GM12878 (cell line): ENCODE results near the gene CNDP1. TPM values are rescaled to one million over a fixed set of nuclear protein-coding genes. Genes with fewer than 3 reads are reported as not detected.
A peak's percentile ranks its signal among the peaks of the same experiment; 100 is the strongest.

Source experiments
- ATAC-seq: fragments of 200-7000 bp; cut with Tn5 transposase; 3 replicates; pipeline ENCODE4 v1.9.1; 2020; ENCODE audit warnings: mild to moderate bottlenecking, moderate library complexity
- BruUV-seq: library from RNA; stranded (reverse); fragments of 400-500 nt; replicated peaks from 2 replicates; lab custom pipeline; 2021; lab: Mats Ljungman, UMichigan
- CTCF ChIA-PET: fragments of 300-600 bp; sonication (Branson Sonifier 250); formaldehyde crosslinking; extraction: SDS; loops from one replicate; lab custom pipeline; 2021; ENCODE audit warnings: inconsistent platforms; lab: Yijun Ruan, JAX
- POLR2A ChIA-PET: fragments of 350-600 bp; formaldehyde crosslinking; extraction: SDS; loops from one replicate; lab custom pipeline; 2021; ENCODE audit warnings: inconsistent platforms; lab: Charles Lee
- RAD21 ChIA-PET: fragments of 300-600 bp; sonication (Branson Sonifier 250); formaldehyde crosslinking; loops from one replicate; lab custom pipeline; 2023; ENCODE audit warnings: antibody characterized with exemption; ENCODE audit not compliant: unreplicated experiment; lab: Charles Lee
- SMC1A ChIA-PET: fragments of 300-600 bp; sonication (Branson Sonifier 250); formaldehyde crosslinking; loops from one replicate; lab custom pipeline; 2023; ENCODE audit not compliant: unreplicated experiment, uncharacterized antibody; lab: Charles Lee
- DNase-seq: peaks from one replicate; pipeline ENCODE4 v3.0.0-alpha.2; 2011; ENCODE audit warnings: low read depth, low spot score
- FAIRE-seq: peaks from 3 replicates; lab custom pipeline; 2011; peaks lifted over from hg19 to GRCh38; lab: Jason Lieb, UNC
- H2AFZ ChIP-seq: 2 replicates; pipeline ENCODE4 v1.6.0; 2011; ENCODE audit warnings: low read depth, low read length, control low read depth; ENCODE audit not compliant: control insufficient read depth
- H3K27ac ChIP-seq: 2 replicates; pipeline ENCODE4 v1.5.1; 2011; ENCODE audit warnings: control low read depth; ENCODE audit not compliant: control insufficient read depth, insufficient read depth
- H3K27me3 ChIP-seq, 2 experiments: replicated peaks in 1 of 2; 2 replicates each; pipeline versions ENCODE4 v1.6.0 to v1.6.1; 2011; ENCODE audit warnings: low read length in 1 of 2; ENCODE audit not compliant: control insufficient read depth in 2 of 2, insufficient read depth in 2 of 2
- H3K36me3 ChIP-seq, 2 experiments: 2 replicates each; pipeline ENCODE4 v1.5.1; 2011; ENCODE audit warnings: low read length in 1 of 2; ENCODE audit not compliant: control insufficient read depth in 2 of 2, insufficient read depth in 2 of 2
- H3K4me1 ChIP-seq: 2 replicates; pipeline ENCODE4 v1.6.1; 2011; ENCODE audit warnings: mild to moderate bottlenecking, low read length, moderate library complexity, mixed read lengths; ENCODE audit not compliant: control insufficient read depth, insufficient read depth
- H3K4me2 ChIP-seq: 2 replicates; pipeline ENCODE4 v1.6.0; 2011; ENCODE audit warnings: control low read depth; ENCODE audit not compliant: control insufficient read depth, insufficient read depth
- H3K4me3 ChIP-seq: fragments of 200-600 bp; sonication (generic); 2 replicates; pipeline ENCODE4 v1.5.1; 2016
- H3K79me2 ChIP-seq: 2 replicates; pipeline ENCODE4 v1.6.0; 2011; ENCODE audit warnings: low read length; ENCODE audit not compliant: control insufficient read depth, insufficient read depth
- H3K9ac ChIP-seq: 2 replicates; pipeline ENCODE4 v1.8.0; 2011; ENCODE audit warnings: low read length, control low read depth, mixed read lengths; ENCODE audit not compliant: control insufficient read depth, insufficient read depth
- H3K9me3 ChIP-seq: replicated peaks from 3 replicates; pipeline ENCODE4 v1.5.1; 2011; ENCODE audit warnings: mild to moderate bottlenecking, low read length; ENCODE audit not compliant: control insufficient read depth, insufficient read depth
- H4K20me1 ChIP-seq: 2 replicates; pipeline ENCODE4 v1.6.0; 2011; ENCODE audit not compliant: control insufficient read depth, insufficient read depth
- BACH1 ChIP-seq: fragments of 450-650 bp; IDR thresholded peaks from 2 replicates; pipeline ENCODE4 v1.6.1; 2017; ENCODE audit warnings: mild to moderate bottlenecking, borderline replicate concordance
- BCL11A ChIP-seq: IDR thresholded peaks from 2 replicates; pipeline ENCODE4 v1.6.1; 2011; ENCODE audit warnings: low read depth, low read length
- CREB1 ChIP-seq: IDR thresholded peaks from 2 replicates; pipeline ENCODE4 v1.6.1; 2012; ENCODE audit warnings: low read depth, mild to moderate bottlenecking, inconsistent platforms
- EP300 ChIP-seq, 2 experiments: fragments of 150-350 bp in 1 of 2; IDR thresholded peaks; 2 replicates each; pipeline ENCODE4 v1.6.1; 2011 to 2012; ENCODE audit warnings: low read depth in 2 of 2, low read length in 2 of 2, borderline replicate concordance in 1 of 2, improper control_type of control experiment in 1 of 2, inconsistent platforms in 1 of 2; ENCODE audit not compliant: control insufficient read depth in 1 of 2
- GABPA ChIP-seq: IDR thresholded peaks from 2 replicates; pipeline ENCODE4 v1.6.1; 2014; ENCODE audit warnings: antibody characterized with exemption, low read depth, mild to moderate bottlenecking, inconsistent platforms
- HCFC1 ChIP-seq: fragments of 150-350 bp; IDR thresholded peaks from 2 replicates; pipeline ENCODE4 v1.6.1; 2014; ENCODE audit warnings: low read length
- MXI1 ChIP-seq: fragments of 150-350 bp; IDR thresholded peaks from 2 replicates; pipeline ENCODE4 v1.6.1; 2011; ENCODE audit warnings: low read depth, mild to moderate bottlenecking, inconsistent platforms, low read length, improper control_type of control experiment
- NFXL1 ChIP-seq: fragments of 450-650 bp; IDR thresholded peaks from 2 replicates; pipeline ENCODE4 v1.6.1; 2017; ENCODE audit warnings: antibody characterized with exemption, mild to moderate bottlenecking, borderline replicate concordance
- NFYA ChIP-seq: IDR thresholded peaks from 2 replicates; pipeline ENCODE4 v1.6.1; 2011; ENCODE audit warnings: low read depth, mild to moderate bottlenecking, low read length, improper control_type of control experiment, borderline replicate concordance
- NR2F1 ChIP-seq: fragments of 450-650 bp; conservative IDR thresholded peaks from 2 replicates; pipeline ENCODE4 v1.6.1; 2017; ENCODE audit warnings: mild to moderate bottlenecking
- RB1 ChIP-seq: fragments of 450-650 bp; formaldehyde crosslinking; IDR thresholded peaks from 2 replicates; pipeline ENCODE4 v1.6.1; 2017; ENCODE audit warnings: mild to moderate bottlenecking, borderline replicate concordance
- RBBP5 ChIP-seq: fragments of 200-600 bp; sonication (generic); conservative IDR thresholded peaks from 2 replicates; pipeline ENCODE4 v1.6.1; 2016
- SKIL ChIP-seq: fragments of 450-650 bp; IDR thresholded peaks from 2 replicates; pipeline ENCODE4 v1.6.1; 2017; ENCODE audit warnings: mild to moderate bottlenecking, low read depth, inconsistent platforms; ENCODE audit not compliant: poor library complexity, severe bottlenecking
- ZNF274 ChIP-seq: IDR thresholded peaks from one replicate; pipeline ENCODE4 v1.8.0; 2011; ENCODE audit not compliant: insufficient read length, insufficient read depth
- WGBS: methylation state at CpG from one replicate; pipeline ENCODE4 v1.1.6; 2016; ENCODE audit warnings: low lambda C conversion rate; ENCODE audit not compliant: insufficient replicate concordance, insufficient coverage; ENCODE audit errors: missing lambda C conversion rate; 5-methylcytosine and 5-hydroxymethylcytosine counted together
- in situ Hi-C: fragments of 300-500 bp; cut with MboI; formaldehyde crosslinking; loops from 9 replicates; pipeline ENCODE4 v1.14.3; 2018; ENCODE audit warnings: mixed read lengths
- intact Hi-C: fragments of 100-400 bp; cut with micrococcal nuclease; formaldehyde crosslinking; loops from one replicate; pipeline ENCODE4 v1.14.2; 2022; ENCODE audit not compliant: unreplicated experiment
- polyA plus RNA-seq, 11 experiments: library from polyadenylated mRNA; depleted of rRNA in 4 of 11; unstranded in 6 of 11; stranded (reverse) in 5 of 11; fragments of >200 nt; fragmentation: Nextera tagmentation in 4 of 11; fragmentation: Illumina TruSeq in 1 of 11; extraction: Ambion mirVana in 4 of 11; extraction: Trizol in 1 of 11; gene quantifications; 1 replicate in 1 of 11; 2 replicates in 10 of 11; pipeline versions ENCODE4 v1.2.1 to v1.2.3, GENCODE V29; 2011 to 2016; ENCODE audit warnings: inconsistent platforms in 2 of 11, missing spikeins in 2 of 11, low read depth in 1 of 11
- total RNA-seq, 4 experiments: library from RNA; depleted of rRNA in 3 of 4; stranded (reverse); fragments of >200 nt in 3 of 4; fragmentation: Illumina TruSeq in 1 of 4; extraction: Trizol in 1 of 4; gene quantifications; 2 replicates each; pipeline versions ENCODE4 v1.2.1 to v1.2.3, GENCODE V29; 2013 to 2021
- TF ChIP-seq, protein P1 (sequence below): fragments of 450-650 bp; IDR thresholded peaks from 2 replicates; pipeline ENCODE4 v1.6.1; 2017; ENCODE audit warnings: low read depth, mild to moderate bottlenecking, moderate library complexity
- TF ChIP-seq, protein P2 (sequence below): fragments of 450-650 bp; IDR thresholded peaks from 2 replicates; pipeline ENCODE4 v1.6.1; 2017; ENCODE audit warnings: mild to moderate bottlenecking, moderate library complexity

Gene CNDP1
- total and polyA plus RNA-seq, 10 of the 15 experiments (the other 5 are each of a cell fraction or from before 2014, with no cell fraction given): 0.04 to 0.05 TPM; not detected in 8

DNA sequence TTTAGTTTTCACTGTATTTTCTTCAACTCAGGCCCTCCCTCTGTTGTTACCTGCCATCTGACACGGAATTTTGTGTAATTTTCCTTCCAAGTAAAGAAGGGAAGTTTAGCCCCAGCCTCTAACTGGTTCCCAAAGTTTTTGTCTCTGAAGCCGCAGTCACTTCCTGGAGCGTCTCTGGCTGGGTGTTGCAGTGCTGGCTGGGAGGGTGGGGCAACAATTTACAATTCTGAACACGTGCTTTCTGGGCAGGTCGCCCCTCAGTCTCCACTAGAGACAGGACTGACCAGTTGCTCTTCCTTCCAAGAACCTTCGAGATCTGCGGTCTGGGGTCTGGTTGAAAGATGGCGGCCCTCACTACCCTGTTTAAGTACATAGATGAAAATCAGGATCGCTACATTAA, 34.7 kb upstream of the CNDP1 start:
- peak overlapping the region; percentile 60 for H3K9ac ChIP-seq
- ATAC-seq (peak; percentile 58), FAIRE-seq (no peak), DNase-seq (peak; percentile 37)
- peaks cover 5 to 15% of the 10 kb centered on the region in 2 experiments; a peak in 3 of 4 replicates for H3K36me3 ChIP-seq
- peak overlapping the region; percentile 80 for H3K4me3 ChIP-seq
- H3K27me3 ChIP-seq: no peaks in the 10 kb centered on the region
- POLR2A ChIA-PET: interaction anchor here (1.3 kb wide), 1 partner anchor 98 kb away, joined by 5 read pairs; the partner anchor contains the start of gene ZNF407
- in situ Hi-C loops: loop anchor here (5.0 kb wide), 3 partner anchors 98 to 302 kb away; partner anchors contain the start of gene ZNF407
- no peaks in the 10 kb centered on the region for H3K9me3 ChIP-seq
- H2AFZ ChIP-seq: peak overlapping the region; percentile 83
- intact Hi-C loops: loop anchor here (5.0 to 10.0 kb wide), 4 partner anchors 207 to 1995 kb away; partner anchors contain the start of genes CYB5A, FBXO15, PTGR3 and TIMM21
- SMC1A ChIA-PET: interaction anchor here (0.6 to 1.0 kb wide), 2 partner anchors 52 to 53 kb away, joined by 3 read pairs; no protein-coding TSS in a partner anchor
- peaks cover 18% of the 10 kb centered on the region for H3K4me1 ChIP-seq
- WGBS: 13% methylated on average over 9 of the region's 9 CpGs
- H3K79me2 ChIP-seq: peaks cover 60% of the 10 kb centered on the region
- H3K27ac ChIP-seq: peak overlapping the region; percentile 88
- H3K4me2 ChIP-seq: peak overlapping the region; percentile 98
- TSS peak; percentile 24 for BruUV-seq
- RAD21 ChIA-PET: interaction anchor here (0.9 to 1.2 kb wide), 2 partner anchors 52 to 121 kb away, joined by 3 to 7 read pairs; no protein-coding TSS in a partner anchor
- H4K20me1 ChIP-seq: no peaks in the 10 kb centered on the region
- CTCF ChIA-PET: interaction anchor here (1.0 to 1.5 kb wide), 4 partner anchors 9 to 99 kb away, joined by 3 to 7 read pairs (median 4); no protein-coding TSS in a partner anchor
- no peak for TF ChIP-seq NFYA
- TF ChIP-seq NFXL1: no peak
- TF ChIP-seq BACH1: no peak
- no peak for TF ChIP-seq EP300 (IDR thresholded peaks at IDR 0.05; ENCODE audit: borderline replicate concordance in 1 of 2, control insufficient read depth in 1 of 2, low read depth in 2 of 2, low read length in 2 of 2)
- TF ChIP-seq, protein P1, sequence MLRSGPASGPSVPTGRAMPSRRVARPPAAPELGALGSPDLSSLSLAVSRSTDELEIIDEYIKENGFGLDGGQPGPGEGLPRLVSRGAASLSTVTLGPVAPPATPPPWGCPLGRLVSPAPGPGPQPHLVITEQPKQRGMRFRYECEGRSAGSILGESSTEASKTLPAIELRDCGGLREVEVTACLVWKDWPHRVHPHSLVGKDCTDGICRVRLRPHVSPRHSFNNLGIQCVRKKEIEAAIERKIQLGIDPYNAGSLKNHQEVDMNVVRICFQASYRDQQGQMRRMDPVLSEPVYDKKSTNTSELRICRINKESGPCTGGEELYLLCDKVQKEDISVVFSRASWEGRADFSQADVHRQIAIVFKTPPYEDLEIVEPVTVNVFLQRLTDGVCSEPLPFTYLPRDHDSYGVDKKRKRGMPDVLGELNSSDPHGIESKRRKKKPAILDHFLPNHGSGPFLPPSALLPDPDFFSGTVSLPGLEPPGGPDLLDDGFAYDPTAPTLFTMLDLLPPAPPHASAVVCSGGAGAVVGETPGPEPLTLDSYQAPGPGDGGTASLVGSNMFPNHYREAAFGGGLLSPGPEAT: peak; percentile 77
- TF ChIP-seq NR2F1: no peak
- TF ChIP-seq ZNF274: no peak
- TF ChIP-seq, protein P2, sequence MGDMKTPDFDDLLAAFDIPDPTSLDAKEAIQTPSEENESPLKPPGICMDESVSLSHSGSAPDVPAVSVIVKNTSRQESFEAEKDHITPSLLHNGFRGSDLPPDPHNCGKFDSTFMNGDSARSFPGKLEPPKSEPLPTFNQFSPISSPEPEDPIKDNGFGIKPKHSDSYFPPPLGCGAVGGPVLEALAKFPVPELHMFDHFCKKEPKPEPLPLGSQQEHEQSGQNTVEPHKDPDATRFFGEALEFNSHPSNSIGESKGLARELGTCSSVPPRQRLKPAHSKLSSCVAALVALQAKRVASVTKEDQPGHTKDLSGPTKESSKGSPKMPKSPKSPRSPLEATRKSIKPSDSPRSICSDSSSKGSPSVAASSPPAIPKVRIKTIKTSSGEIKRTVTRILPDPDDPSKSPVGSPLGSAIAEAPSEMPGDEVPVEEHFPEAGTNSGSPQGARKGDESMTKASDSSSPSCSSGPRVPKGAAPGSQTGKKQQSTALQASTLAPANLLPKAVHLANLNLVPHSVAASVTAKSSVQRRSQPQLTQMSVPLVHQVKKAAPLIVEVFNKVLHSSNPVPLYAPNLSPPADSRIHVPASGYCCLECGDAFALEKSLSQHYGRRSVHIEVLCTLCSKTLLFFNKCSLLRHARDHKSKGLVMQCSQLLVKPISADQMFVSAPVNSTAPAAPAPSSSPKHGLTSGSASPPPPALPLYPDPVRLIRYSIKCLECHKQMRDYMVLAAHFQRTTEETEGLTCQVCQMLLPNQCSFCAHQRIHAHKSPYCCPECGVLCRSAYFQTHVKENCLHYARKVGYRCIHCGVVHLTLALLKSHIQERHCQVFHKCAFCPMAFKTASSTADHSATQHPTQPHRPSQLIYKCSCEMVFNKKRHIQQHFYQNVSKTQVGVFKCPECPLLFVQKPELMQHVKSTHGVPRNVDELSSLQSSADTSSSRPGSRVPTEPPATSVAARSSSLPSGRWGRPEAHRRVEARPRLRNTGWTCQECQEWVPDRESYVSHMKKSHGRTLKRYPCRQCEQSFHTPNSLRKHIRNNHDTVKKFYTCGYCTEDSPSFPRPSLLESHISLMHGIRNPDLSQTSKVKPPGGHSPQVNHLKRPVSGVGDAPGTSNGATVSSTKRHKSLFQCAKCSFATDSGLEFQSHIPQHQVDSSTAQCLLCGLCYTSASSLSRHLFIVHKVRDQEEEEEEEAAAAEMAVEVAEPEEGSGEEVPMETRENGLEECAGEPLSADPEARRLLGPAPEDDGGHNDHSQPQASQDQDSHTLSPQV: no peak; the same call in 1 of the 2 replicates
- 0 out of 2 replicates have a peak, but pooled peaks have one; percentile 11 for TF ChIP-seq HCFC1
- no peak for TF ChIP-seq CREB1
- no peak for TF ChIP-seq RBBP5
- no peak for TF ChIP-seq SKIL
- TF ChIP-seq BCL11A: no peak
- TF ChIP-seq GABPA: no peak
- TF ChIP-seq MXI1: peak; percentile 95
- no peak for TF ChIP-seq RB1
